GM06990 (cell line): ENCODE results near the gene SLMAP.

Source experiments
- DNase-seq: peaks from one replicate; pipeline ENCODE4 v3.0.0-alpha.2; 2011; ENCODE audit not compliant: insufficient read length; ENCODE audit errors: extremely low read depth
- H3K27me3 ChIP-seq: replicated peaks from 2 replicates; pipeline ENCODE4 v1.6.0; 2011; ENCODE audit warnings: low read length; ENCODE audit not compliant: control insufficient read depth, insufficient read depth
- H3K36me3 ChIP-seq: 2 replicates; pipeline ENCODE4 v1.5.1; 2011; ENCODE audit warnings: low read length; ENCODE audit not compliant: control insufficient read depth, insufficient read depth
- H3K4me3 ChIP-seq: replicated peaks from 2 replicates; pipeline ENCODE4 v1.5.1; 2011; ENCODE audit warnings: low read depth, mild to moderate bottlenecking, control low read depth, low read length
- CTCF ChIP-seq: IDR thresholded peaks from 2 replicates; pipeline ENCODE4 v1.5.1; 2011; ENCODE audit warnings: low read length, control low read depth, mild to moderate bottlenecking, inconsistent platforms; ENCODE audit not compliant: insufficient read depth, poor library complexity, severe bottlenecking

SLMAP gene

GRCh38 chr3:57815036-57815435 lies 58.9 kb downstream of the SLMAP start:
- Histone ChIP-seq H3K4me3 (no peak overlapping the region), H3K27me3 (no peaks in the 10 kb centered on the region), H3K36me3 (no peaks in the 10 kb centered on the region)
- DNase-seq: no peak
- TF ChIP-seq CTCF: no peak

- no peaks in the 10 kb centered on the region for H3K27me3 ChIP-seq
- H3K36me3 ChIP-seq: no peaks in the 10 kb centered on the region
- no peak overlapping the region for H3K4me3 ChIP-seq
- DNase-seq: no peak
- TF ChIP-seq CTCF: no peak
Measured at GRCh38 chr3:57816471-57817095, 60.5 kb downstream of the SLMAP start.

GRCh38 chr3:57818772-57819171 lies 62.7 kb downstream of the SLMAP start:
- TF ChIP-seq CTCF: no peak
- no peaks in the 10 kb centered on the region for H3K27me3 ChIP-seq
- H3K4me3 ChIP-seq: no peak overlapping the region
- no peaks in the 10 kb centered on the region for H3K36me3 ChIP-seq
- no peak for DNase-seq

- no peak for DNase-seq
- TF ChIP-seq CTCF: no peak
Measured at GRCh38 chr3:57820479-57820878, 64.4 kb downstream of the SLMAP start.

GRCh38 chr3:57821765-57822164 lies 65.7 kb downstream of the SLMAP start:
- no peak overlapping the region for H3K4me3 ChIP-seq
- no peak for DNase-seq
- no peaks in the 10 kb centered on the region for H3K27me3 ChIP-seq
- no peak for TF ChIP-seq CTCF
- H3K36me3 ChIP-seq: no peaks in the 10 kb centered on the region

More at GRCh38 chr3:57820479-57820878, 64.4 kb downstream of the SLMAP start:
- H3K4me3 ChIP-seq: no peak overlapping the region
- H3K27me3 ChIP-seq: no peaks in the 10 kb centered on the region
- no peaks in the 10 kb centered on the region for H3K36me3 ChIP-seq

- Histone ChIP-seq H3K4me3 (no peak overlapping the region), H3K36me3 (no peaks in the 10 kb centered on the region), H3K27me3 (no peaks in the 10 kb centered on the region)
- TF ChIP-seq CTCF: no peak
- no peak for DNase-seq
Measured at GRCh38 chr3:57822686-57823085, 66.6 kb downstream of the SLMAP start.
